GM21526 (cell line): ENCODE data around the gene ELFN2.

Source experiments
- ATAC-seq: cut with Tn5 transposase; IDR thresholded peaks from one replicate; pipeline ENCODE4 v1.9.1; 2021; ENCODE audit warnings: moderate library complexity; ENCODE audit not compliant: unreplicated experiment, low FRiP score

The ELFN2 gene

GRCh38 chr22:37366601-37367000, 60.7 kb downstream of the ELFN2 start:
- no peak for ATAC-seq

DNA sequence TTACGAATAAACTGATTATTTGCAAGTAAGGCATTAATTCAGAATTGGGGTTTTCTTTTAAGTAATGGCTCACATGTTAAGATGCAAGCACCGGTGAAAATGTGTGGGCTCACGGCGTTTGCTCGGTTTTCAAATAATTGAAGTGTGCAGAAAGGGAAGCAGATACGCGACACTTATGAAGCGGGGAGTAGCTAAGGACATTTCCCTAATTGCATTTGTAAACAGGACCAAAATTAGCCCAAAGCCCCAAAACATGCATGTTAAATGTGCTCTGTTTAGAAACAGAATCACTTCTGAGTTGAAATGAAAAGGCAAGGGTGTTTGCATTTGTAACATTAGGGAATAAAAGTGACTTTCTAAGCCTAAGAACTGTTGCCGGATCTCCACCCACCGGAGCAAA, 61.3 kb downstream of the ELFN2 start:
- no peak for ATAC-seq

DNA sequence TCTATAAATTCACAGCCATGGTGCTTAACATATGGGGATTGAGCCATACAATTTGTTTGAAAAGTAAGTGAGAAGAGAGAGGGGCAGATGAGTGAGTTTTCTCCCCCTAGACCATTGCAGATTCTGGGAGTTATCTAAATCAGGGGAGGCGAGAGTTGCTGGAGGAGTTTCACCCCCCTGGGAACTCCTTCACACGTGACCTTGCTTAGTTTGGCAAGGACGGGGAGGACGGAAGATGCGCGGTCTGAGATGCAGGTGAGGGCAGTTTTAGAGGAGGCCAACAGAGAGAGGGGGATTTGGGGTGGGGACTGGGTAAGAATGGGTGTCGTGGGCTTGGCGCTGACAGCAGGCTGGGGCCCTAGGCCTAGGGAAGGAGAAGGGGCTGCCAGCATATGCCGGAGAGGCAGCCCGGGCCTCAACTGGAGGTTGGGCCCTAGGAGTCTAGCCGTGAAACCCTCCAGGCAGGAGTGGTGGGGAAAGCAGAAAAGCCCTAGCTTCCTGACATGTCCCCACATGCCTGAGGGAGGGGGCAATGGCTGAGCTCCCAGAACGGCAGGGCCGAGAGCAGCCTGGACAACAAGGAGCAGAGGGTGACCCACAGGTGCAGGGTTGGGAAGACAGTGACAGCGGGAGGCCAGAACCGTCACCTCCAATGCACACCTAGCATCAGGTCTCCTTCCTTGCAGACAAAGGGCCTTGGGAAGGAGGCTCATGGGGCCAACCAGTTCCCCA, 63.9 kb downstream of the ELFN2 start:
- no peak for ATAC-seq

GRCh38 chr22:37362621-37363020, 64.7 kb downstream of the ELFN2 start:
- ATAC-seq, result no peak

GRCh38 chr22:37358917-37359316, 68.4 kb downstream of the ELFN2 start:
- no peak for ATAC-seq

- no peak for ATAC-seq
These were observed 68.9 kb downstream of the ELFN2 start for GRCh38 chr22:37358386-37358785.

- no peak for ATAC-seq
These were observed 69.7 kb downstream of the ELFN2 start for GRCh38 chr22:37357446-37358075.

DNA sequence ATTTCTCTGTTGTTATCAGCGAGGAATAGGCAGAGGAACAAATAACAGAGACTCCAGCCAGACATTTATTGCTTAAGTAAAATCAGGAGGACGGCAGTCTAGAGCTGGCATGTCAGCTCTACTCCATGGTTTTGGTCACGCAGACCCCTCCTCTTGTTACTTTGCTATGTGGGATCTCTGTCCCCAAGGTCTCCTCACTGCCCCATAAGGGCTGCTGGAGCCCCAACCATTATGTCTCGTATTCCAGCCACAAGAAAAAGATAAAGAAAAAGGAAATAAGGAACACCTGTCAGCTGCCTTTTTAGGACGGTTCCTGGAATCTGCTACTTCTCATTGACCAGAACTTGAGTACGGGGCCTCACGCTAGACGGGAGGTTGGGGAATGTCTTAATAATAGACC, 70.4 kb downstream of the ELFN2 start:
- ATAC-seq, result no peak

GRCh38 chr22:37355174-37355573, 72.1 kb downstream of the ELFN2 start:
- no peak for ATAC-seq

DNA sequence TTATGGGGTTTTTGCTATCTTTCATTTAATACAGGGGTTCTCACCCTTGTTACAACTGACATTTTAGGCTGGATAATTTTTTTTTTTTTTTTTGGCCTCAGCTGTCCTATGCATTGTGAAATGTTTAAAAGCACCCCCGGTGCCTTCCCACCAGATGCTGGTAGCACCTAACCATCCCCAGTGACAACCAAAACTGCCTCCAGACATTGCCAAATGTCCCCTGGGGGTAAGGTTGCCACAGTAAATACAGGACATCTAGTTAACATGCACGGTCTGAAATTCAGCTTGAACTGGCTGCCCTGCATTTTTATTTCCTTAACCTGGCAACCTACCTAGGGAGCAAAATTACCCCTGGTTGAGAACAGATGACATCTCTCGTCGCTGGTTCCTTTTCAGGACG, 72.6 kb downstream of the ELFN2 start:
- ATAC-seq, result no peak

GRCh38 chr22:37354261-37354660, 73.0 kb downstream of the ELFN2 start:
- no peak for ATAC-seq

DNA sequence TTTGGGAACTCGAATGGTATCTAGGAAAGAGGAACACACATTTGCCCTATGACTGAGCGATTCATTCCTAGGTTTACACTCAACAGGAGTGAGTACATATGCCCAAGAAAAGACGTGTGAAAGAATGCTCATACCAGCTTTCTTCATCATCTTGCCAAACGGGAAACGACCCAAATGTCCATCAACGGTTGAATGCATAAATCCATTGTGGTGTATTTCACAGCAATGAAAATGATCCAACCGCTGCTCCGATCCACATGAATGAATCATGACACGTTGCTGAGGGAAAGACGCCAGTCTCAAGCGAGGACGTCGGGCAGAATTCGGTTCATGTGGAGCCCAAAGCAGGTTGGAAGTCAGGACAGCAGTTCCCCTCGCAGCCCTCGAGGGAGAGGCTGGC, 73.4 kb downstream of the ELFN2 start:
- ATAC-seq, result no peak

DNA sequence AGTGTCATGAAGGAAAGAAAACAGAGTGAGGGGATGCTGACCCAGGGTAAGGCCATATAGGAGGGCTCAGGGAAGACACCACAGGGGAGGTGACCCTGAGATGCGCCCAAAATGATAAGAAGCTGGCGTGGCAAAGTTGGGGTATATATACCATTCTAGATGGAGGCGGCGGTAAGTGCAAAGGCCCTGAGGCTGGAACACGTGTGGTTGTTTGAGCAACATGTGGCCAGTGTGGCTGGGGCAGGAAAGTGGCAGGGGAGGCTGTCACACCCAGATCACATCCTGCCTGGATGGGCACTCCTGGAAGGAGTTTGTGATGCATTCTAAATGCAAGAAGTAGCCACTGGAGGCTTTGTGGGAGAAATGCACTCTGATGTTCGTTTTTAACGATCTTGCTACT, 74.8 kb downstream of the ELFN2 start:
- no peak for ATAC-seq

DNA sequence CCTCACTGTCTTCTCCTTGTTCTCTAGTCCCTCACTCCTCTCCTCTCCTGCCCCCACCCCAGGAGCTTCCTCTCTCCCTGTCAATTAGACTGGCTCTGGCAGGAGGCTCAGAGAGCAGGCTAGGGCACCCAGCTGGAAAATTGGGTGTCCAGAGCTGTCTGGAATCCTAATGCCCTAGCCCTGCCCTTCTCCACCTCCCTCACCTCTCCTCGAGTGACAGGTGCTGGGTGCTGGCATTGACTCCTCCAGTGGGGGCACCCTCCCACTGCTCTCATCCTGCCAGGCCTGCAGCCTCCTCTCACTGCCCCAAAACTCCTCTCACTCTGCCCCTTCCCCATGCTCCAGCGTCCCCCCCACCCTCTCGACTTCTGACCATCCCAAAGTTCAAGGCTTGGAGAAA, 76.0 kb downstream of the ELFN2 start:
- no peak for ATAC-seq

DNA sequence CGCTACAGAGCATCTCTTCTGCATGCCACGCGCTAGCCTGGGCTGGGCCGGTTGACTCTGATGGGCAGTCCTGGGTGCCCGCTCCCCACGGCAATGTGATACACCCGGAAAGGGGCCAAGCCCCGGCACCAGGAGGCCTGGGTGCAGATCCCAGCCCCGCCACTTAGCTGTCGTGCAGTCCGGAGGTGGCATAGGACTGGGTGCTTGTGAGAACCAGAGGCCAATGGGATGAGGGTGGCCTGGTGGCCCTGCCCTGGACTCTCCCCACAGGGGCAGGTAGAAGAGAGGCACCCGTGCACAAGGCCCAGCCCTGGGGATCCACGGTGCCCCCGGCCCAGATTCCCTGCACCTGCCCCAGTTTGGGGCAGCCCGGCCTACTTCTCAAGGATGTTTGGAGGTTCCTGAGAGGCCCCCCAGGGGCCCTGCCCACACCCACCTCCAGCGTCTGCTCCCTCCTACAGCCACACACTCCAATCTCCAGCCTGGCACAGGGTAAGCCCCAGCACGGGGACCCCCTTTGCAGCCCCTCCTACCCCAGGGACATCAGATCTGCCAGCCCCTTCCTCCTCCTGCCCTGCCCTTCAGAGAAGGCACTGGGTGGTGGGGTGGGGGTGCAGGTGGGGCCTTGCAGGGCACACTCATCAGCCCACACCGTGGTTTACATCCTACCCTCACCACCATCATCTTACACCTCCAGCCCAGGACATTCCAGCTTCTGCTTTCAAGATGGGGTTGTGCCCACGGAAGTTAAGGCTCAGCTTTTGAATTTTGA, 78.0 kb downstream of the ELFN2 start:
- no peak for ATAC-seq

GRCh38 chr22:37346505-37346895, 80.8 kb downstream of the ELFN2 start:
- ATAC-seq, result no peak

GRCh38 chr22:37345863-37346504, 81.3 kb downstream of the ELFN2 start:
- no peak for ATAC-seq

- no peak for ATAC-seq
These were observed 82.4 kb downstream of the ELFN2 start for GRCh38 chr22:37344735-37345449.

DNA sequence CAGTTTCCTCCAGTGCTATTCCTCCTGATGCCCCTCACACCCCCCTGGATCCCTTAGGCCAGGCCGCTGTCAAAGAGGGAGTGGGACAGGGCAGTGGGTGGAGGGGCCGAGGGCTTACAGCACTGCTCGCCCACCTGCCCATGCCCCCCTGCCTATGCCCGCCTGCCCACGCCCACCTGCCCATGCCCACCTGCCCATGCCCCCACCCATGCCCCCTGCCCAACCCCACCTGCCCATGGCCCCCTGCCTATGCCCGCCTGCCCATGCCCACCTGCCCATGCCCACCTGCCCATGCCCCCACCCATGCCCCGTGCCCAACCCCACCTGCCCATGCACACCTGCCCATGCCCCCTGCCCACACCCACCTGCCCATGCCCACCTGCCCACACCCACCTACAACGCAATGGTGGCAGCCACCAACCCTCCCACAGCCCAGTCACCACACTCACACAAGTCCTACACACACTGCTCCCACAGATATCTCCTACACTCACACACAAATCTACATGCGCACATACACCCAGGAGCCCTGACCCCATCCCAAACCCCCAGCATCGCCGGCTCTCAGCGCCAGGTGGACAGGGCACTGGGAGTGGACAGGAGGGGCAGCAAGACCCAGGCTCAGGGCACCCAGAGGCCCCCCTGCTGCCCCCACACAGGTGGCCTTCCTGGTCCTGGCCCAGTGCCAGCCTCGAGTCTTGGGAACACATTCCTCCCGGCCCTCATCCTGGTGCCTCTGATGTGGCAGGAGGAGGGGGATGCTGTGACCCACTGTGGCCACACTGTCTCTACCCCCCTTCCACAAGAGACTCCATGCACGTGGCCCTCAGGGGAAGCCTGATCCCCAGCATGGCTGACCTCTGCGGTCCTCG, 83.2 kb downstream of the ELFN2 start:
- ATAC-seq, result no peak

DNA sequence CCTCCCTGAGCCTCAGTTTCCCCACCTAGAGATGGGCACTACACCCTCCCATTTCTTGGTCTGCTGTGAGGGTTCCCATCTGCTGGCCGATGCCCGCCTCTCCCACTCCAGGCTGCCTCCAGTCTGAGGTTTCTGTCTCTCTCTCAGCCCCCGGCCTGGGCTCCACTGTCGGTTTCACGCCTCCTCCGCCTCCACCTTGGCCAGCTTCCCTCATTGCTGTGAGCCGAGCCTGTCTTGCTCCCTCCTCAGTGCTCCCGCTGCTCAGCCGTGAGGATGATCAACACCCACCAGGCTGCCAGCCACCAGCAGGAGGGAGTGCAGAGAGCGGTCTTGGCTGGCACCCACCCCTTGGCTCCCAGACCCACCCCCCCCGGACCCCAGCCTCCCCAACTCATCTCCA, 83.9 kb downstream of the ELFN2 start:
- no peak for ATAC-seq
